ENCODE data around the gene SPC24.

Gene SPC24

GRCh38 chr19:11096210-11096841, 59.3 kb downstream of the SPC24 start:
- Histone ChIP-seq H3K27ac (ENCODE audit: low read depth, low read length, poor library complexity, severe bottlenecking) (no peak overlapping the region), H3K79me2 (ENCODE audit: insufficient read depth, low read length) (peaks cover 85% of the 10 kb centered on the region), H3K9me3 (ENCODE audit: low read length) (no peaks in the 10 kb centered on the region), H3K9ac (ENCODE audit: low read length) (no peak overlapping the region), H3K36me3 (ENCODE audit: insufficient read depth, low read length) (peaks cover 95% of the 10 kb centered on the region), H3K4me2 (ENCODE audit: low read length) (no peak overlapping the region), H2AFZ (ENCODE audit: low read length) (no peak overlapping the region), H4K20me1 (ENCODE audit: insufficient read depth, low read length) (0 out of 2 replicates have a peak, but pooled peaks cover 3% of the 10 kb centered on the region), H3K4me3 (ENCODE audit: low read depth, low read length, poor library complexity, severe bottlenecking) (no peak overlapping the region), H3F3A (ENCODE audit: insufficient read depth, low read length) (0 out of 2 replicates have a peak, but pooled peaks cover 4% of the 10 kb centered on the region), H3K27me3 (ENCODE audit: insufficient read depth, low read length) (no peaks in the 10 kb centered on the region), H3K9me2 (ENCODE audit: low read depth, low read length) (no peaks in the 10 kb centered on the region), H3K4me1 (ENCODE audit: insufficient read depth, low read length, severe bottlenecking) (peaks cover 32% of the 10 kb centered on the region)
- no peak for TF ChIP-seq EZH2 (IDR thresholded peaks at IDR 0.05; ENCODE audit: borderline replicate concordance, low read length)
